Liver (tissue), 3 donors: ENCODE measurements around the gene PROZ.

Experiments used
- FOXA1 ChIP-seq: IDR thresholded peaks from 2 replicates; pipeline ENCODE4 v1.6.1; 2016; ENCODE audit warnings: antibody characterized with exemption
- GABPA ChIP-seq, 2 donors: IDR thresholded peaks in 1 of 2; conservative IDR thresholded peaks in 1 of 2; 2 replicates each; pipeline ENCODE4 v1.6.1; 2016; ENCODE audit warnings: antibody characterized with exemption in 2 of 2, mild to moderate bottlenecking in 1 of 2, moderate library complexity in 1 of 2
- JUND ChIP-seq, 2 donors: IDR thresholded peaks; 2 replicates each; pipeline ENCODE4 v1.6.1; 2016; ENCODE audit warnings: antibody characterized with exemption in 2 of 2
- RAD21 ChIP-seq, 2 donors: IDR thresholded peaks; 2 replicates each; pipeline ENCODE4 v1.6.1; 2016; ENCODE audit warnings: antibody characterized with exemption in 2 of 2, mild to moderate bottlenecking in 2 of 2
- RXRA ChIP-seq, 2 donors: IDR thresholded peaks; 2 replicates each; pipeline ENCODE4 v1.6.1; 2017 to 2018; ENCODE audit warnings: antibody characterized with exemption in 2 of 2, mild to moderate bottlenecking in 1 of 2
- ZBTB33 ChIP-seq: IDR thresholded peaks from 2 replicates; pipeline ENCODE4 v1.6.1; 2016; ENCODE audit warnings: antibody characterized with exemption
- TF ChIP-seq, protein P1 (sequence below): fragments of 150-350 bp; IDR thresholded peaks from 2 replicates; pipeline ENCODE4 v1.5.1; 2017; ENCODE audit warnings: improper control_type of control experiment, low read depth, low read length; ENCODE audit not compliant: missing input control
- TF ChIP-seq, protein P2 (sequence below): IDR thresholded peaks from 2 replicates; pipeline ENCODE4 v1.6.1; 2016; ENCODE audit warnings: antibody characterized with exemption, mild to moderate bottlenecking
- TF ChIP-seq, protein P3 (sequence below): IDR thresholded peaks from 2 replicates; pipeline ENCODE4 v1.6.1; 2016; ENCODE audit warnings: antibody characterized with exemption
- donor health status: healthy.
- donor health status: healthy.

DNA sequence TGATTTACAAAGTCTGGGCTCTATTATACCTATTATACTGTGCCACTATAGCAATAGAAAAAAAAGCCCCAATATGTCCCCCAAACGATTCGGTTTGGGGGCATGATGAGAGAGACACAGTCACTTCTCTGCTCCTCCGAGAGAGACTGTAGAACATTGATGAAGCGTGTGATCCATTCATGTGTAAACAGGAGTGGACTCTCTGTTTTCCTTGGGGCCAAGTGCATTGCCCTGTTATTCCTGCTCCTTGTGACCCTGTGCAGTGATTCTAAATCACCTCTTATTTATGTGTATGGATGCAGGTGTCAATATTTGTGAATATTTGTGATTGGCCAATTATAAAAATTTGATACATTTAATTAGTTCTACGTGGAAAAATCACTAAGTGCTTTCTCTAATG lies 18.9 kb upstream of the PROZ start:
- TF ChIP-seq, protein P1, sequence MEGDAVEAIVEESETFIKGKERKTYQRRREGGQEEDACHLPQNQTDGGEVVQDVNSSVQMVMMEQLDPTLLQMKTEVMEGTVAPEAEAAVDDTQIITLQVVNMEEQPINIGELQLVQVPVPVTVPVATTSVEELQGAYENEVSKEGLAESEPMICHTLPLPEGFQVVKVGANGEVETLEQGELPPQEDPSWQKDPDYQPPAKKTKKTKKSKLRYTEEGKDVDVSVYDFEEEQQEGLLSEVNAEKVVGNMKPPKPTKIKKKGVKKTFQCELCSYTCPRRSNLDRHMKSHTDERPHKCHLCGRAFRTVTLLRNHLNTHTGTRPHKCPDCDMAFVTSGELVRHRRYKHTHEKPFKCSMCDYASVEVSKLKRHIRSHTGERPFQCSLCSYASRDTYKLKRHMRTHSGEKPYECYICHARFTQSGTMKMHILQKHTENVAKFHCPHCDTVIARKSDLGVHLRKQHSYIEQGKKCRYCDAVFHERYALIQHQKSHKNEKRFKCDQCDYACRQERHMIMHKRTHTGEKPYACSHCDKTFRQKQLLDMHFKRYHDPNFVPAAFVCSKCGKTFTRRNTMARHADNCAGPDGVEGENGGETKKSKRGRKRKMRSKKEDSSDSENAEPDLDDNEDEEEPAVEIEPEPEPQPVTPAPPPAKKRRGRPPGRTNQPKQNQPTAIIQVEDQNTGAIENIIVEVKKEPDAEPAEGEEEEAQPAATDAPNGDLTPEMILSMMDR = no peak
- TF ChIP-seq, protein P2, sequence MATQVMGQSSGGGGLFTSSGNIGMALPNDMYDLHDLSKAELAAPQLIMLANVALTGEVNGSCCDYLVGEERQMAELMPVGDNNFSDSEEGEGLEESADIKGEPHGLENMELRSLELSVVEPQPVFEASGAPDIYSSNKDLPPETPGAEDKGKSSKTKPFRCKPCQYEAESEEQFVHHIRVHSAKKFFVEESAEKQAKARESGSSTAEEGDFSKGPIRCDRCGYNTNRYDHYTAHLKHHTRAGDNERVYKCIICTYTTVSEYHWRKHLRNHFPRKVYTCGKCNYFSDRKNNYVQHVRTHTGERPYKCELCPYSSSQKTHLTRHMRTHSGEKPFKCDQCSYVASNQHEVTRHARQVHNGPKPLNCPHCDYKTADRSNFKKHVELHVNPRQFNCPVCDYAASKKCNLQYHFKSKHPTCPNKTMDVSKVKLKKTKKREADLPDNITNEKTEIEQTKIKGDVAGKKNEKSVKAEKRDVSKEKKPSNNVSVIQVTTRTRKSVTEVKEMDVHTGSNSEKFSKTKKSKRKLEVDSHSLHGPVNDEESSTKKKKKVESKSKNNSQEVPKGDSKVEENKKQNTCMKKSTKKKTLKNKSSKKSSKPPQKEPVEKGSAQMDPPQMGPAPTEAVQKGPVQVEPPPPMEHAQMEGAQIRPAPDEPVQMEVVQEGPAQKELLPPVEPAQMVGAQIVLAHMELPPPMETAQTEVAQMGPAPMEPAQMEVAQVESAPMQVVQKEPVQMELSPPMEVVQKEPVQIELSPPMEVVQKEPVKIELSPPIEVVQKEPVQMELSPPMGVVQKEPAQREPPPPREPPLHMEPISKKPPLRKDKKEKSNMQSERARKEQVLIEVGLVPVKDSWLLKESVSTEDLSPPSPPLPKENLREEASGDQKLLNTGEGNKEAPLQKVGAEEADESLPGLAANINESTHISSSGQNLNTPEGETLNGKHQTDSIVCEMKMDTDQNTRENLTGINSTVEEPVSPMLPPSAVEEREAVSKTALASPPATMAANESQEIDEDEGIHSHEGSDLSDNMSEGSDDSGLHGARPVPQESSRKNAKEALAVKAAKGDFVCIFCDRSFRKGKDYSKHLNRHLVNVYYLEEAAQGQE = no peak
- TF ChIP-seq FOXA1 (no peak), JUND (IDR thresholded peaks at IDR 0.05) (no peak), RXRA (IDR thresholded peaks at IDR 0.05) (no peak), RAD21 (IDR thresholded peaks at IDR 0.05) (no peak), GABPA (IDR thresholded peaks at IDR 0.05 in 1 of 2, conservative IDR thresholded peaks at IDR 0.05 in 1 of 2) (no peak), ZBTB33 (no peak)
- TF ChIP-seq, protein P3, sequence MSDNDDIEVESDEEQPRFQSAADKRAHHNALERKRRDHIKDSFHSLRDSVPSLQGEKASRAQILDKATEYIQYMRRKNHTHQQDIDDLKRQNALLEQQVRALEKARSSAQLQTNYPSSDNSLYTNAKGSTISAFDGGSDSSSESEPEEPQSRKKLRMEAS = no peak
